GM18858 (cell line): Measurements from ENCODE around the gene HYPK.

Source experiments
- ATAC-seq: cut with Tn5 transposase; IDR thresholded peaks from one replicate; pipeline ENCODE4 v1.9.1; 2021; ENCODE audit not compliant: unreplicated experiment

Gene HYPK

GRCh38 chr15:43800286-43801141 is at the start of gene HYPK:
HYPK (plus strand) TSS chr15:43800599; CDS start chr15:43800623, 24 bp downstream.
- ATAC-seq: peak; percentile 71

GRCh38 chr15:43751885-43752284 is 48.5 kb upstream of the HYPK start:
- ATAC-seq: no peak

GRCh38 chr15:43762824-43763223 is 37.6 kb upstream of the HYPK start:
- ATAC-seq: no peak

GRCh38 chr15:43763819-43764446 is 36.5 kb upstream of the HYPK start:
- ATAC-seq: no peak

GRCh38 chr15:43769584-43770228 is 30.7 kb upstream of the HYPK start:
- no peak for ATAC-seq

GRCh38 chr15:43771816-43772215 is 28.6 kb upstream of the HYPK start:
- ATAC-seq: no peak

- no peak for ATAC-seq
Measured at GRCh38 chr15:43772624-43773023, 27.8 kb upstream of the HYPK start.

- no peak for ATAC-seq
Measured at GRCh38 chr15:43774062-43774461, 26.3 kb upstream of the HYPK start.

GRCh38 chr15:43775411-43775965 is 24.9 kb upstream of the HYPK start:
- ATAC-seq: no peak

GRCh38 chr15:43776101-43776717 is 24.2 kb upstream of the HYPK start:
- peak; percentile 51 for ATAC-seq

GRCh38 chr15:43776718-43777266 is 23.6 kb upstream of the HYPK start, which contains the start of gene ELL3:
ELL3 (minus strand) TSS chr15:43776966; CDS start chr15:43776901, 65 bp downstream.
- peak; percentile 8 for ATAC-seq

GRCh38 chr15:43777267-43777914 is 23.0 kb upstream of the HYPK start:
- ATAC-seq: peak; percentile 33

- no peak for ATAC-seq
Measured at GRCh38 chr15:43779016-43779415, 21.4 kb upstream of the HYPK start.

GRCh38 chr15:43789409-43789808 is 11.0 kb upstream of the HYPK start:
- no peak for ATAC-seq

GRCh38 chr15:43791993-43792760 is 8.2 kb upstream of the HYPK start, which contains the start of gene SERF2:
SERF2 (plus strand) TSS chr15:43792320; CDS start chr15:43792377, 57 bp downstream.
- ATAC-seq: peak; percentile 79

- no peak for ATAC-seq
Measured at GRCh38 chr15:43792761-43793476, 7.5 kb upstream of the HYPK start.

GRCh38 chr15:43793647-43794046 is 6.8 kb upstream of the HYPK start:
- no peak for ATAC-seq

GRCh38 chr15:43794269-43795037 is 5.9 kb upstream of the HYPK start:
- ATAC-seq: no peak
